ENCODE results near the gene TRDN.

DNA sequence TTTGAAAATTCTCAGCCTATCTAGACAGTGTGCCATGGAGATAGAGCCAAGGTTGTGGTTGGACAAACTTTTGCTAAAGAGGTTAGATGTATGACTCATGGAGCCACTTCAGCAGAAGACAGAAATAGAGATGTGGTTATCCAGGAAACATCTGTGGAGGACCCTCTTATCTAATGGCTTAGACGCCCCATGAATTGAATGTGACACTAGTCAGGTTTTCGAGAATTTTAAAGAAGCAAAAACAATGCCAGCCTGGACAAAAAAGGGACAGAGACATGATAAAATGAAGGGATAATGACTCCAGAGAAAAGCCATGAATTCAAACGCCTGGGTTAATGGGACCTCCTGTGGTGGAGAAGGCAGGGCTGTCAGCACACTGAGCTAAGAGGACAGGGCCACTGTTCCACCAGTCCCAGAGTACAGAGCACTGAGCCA, 360.2 kb downstream of the TRDN start:
- TF ChIP-seq, protein P1, sequence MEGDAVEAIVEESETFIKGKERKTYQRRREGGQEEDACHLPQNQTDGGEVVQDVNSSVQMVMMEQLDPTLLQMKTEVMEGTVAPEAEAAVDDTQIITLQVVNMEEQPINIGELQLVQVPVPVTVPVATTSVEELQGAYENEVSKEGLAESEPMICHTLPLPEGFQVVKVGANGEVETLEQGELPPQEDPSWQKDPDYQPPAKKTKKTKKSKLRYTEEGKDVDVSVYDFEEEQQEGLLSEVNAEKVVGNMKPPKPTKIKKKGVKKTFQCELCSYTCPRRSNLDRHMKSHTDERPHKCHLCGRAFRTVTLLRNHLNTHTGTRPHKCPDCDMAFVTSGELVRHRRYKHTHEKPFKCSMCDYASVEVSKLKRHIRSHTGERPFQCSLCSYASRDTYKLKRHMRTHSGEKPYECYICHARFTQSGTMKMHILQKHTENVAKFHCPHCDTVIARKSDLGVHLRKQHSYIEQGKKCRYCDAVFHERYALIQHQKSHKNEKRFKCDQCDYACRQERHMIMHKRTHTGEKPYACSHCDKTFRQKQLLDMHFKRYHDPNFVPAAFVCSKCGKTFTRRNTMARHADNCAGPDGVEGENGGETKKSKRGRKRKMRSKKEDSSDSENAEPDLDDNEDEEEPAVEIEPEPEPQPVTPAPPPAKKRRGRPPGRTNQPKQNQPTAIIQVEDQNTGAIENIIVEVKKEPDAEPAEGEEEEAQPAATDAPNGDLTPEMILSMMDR (IDR thresholded peaks at IDR 0.05 in 8 of 11, conservative IDR thresholded peaks at IDR 0.05 in 3 of 11) = no peak
- TF ChIP-seq POLR2A (IDR thresholded peaks at IDR 0.05) = no peak
- TF ChIP-seq POLR2AphosphoS5 (IDR thresholded peaks at IDR 0.05) = no peak
